Astrocyte (in vitro differentiated cells and primary cell): Measurements from ENCODE around the gene RPA3. TPM values are rescaled to one million over a fixed set of nuclear protein-coding genes. Genes with fewer than 3 reads are reported as not detected.

ENCODE experiments used
- DNase-seq: peaks from one replicate; pipeline ENCODE4 v3.0.0-alpha.2; 2010; ENCODE audit warnings: low read depth
- FAIRE-seq: peaks from 2 replicates; lab custom pipeline; 2011; peaks lifted over from hg19 to GRCh38; lab: Jason Lieb, UNC
- H2AFZ ChIP-seq: 2 replicates; pipeline ENCODE4 v1.6.0; 2012; ENCODE audit warnings: low read depth, low read length, inconsistent platforms
- H3K27ac ChIP-seq: 2 replicates; pipeline ENCODE4 v1.5.1; 2011; ENCODE audit warnings: low read depth, low read length, inconsistent platforms
- H3K27me3 ChIP-seq: 2 replicates; pipeline ENCODE4 v1.6.0; 2011; ENCODE audit warnings: low read length, inconsistent platforms; ENCODE audit not compliant: insufficient read depth
- H3K36me3 ChIP-seq: 2 replicates; pipeline ENCODE4 v1.5.1; 2011; ENCODE audit warnings: low read length, inconsistent platforms; ENCODE audit not compliant: insufficient read depth
- H3K4me1 ChIP-seq: 2 replicates; pipeline ENCODE4 v1.5.1; 2011; ENCODE audit warnings: low read length, inconsistent platforms; ENCODE audit not compliant: insufficient read depth
- H3K4me2 ChIP-seq: 2 replicates; pipeline ENCODE4 v1.6.0; 2012; ENCODE audit warnings: low read length, inconsistent platforms
- H3K4me3 ChIP-seq: 2 replicates; pipeline ENCODE4 v1.5.1; 2011; ENCODE audit warnings: low read depth, mild to moderate bottlenecking, low read length, inconsistent platforms; ENCODE audit not compliant: insufficient read depth
- H3K79me2 ChIP-seq: 2 replicates; pipeline ENCODE4 v1.6.0; 2012; ENCODE audit warnings: mild to moderate bottlenecking, low read length, inconsistent platforms; ENCODE audit not compliant: insufficient read depth
- H3K9ac ChIP-seq: 2 replicates; pipeline ENCODE4 v1.6.0; 2012; ENCODE audit warnings: mild to moderate bottlenecking, low read length, inconsistent platforms
- H3K9me3 ChIP-seq: 2 replicates; pipeline ENCODE4 v1.5.1; 2012; ENCODE audit warnings: low read depth, mild to moderate bottlenecking, low read length, inconsistent platforms; ENCODE audit not compliant: insufficient read depth
- H4K20me1 ChIP-seq: 2 replicates; pipeline ENCODE4 v1.6.0; 2012; ENCODE audit warnings: low read length, inconsistent platforms; ENCODE audit not compliant: insufficient read depth
- H3K27ac Mint-ChIP-seq: one replicate; pipeline ENCODE4 v1.8.0; 2021; ENCODE audit warnings: mild to moderate bottlenecking, mixed read lengths; ENCODE audit not compliant: unreplicated experiment
- H3K27me3 Mint-ChIP-seq: one replicate; pipeline ENCODE4 v1.8.0; 2021; ENCODE audit warnings: low read depth, mixed read lengths; ENCODE audit not compliant: unreplicated experiment
- H3K36me3 Mint-ChIP-seq: one replicate; pipeline ENCODE4 v1.8.0; 2021; ENCODE audit warnings: low read depth, mixed read lengths; ENCODE audit not compliant: unreplicated experiment
- H3K4me1 Mint-ChIP-seq: one replicate; pipeline ENCODE4 v1.8.0; 2021; ENCODE audit warnings: low read depth, mixed read lengths; ENCODE audit not compliant: unreplicated experiment
- H3K4me3 Mint-ChIP-seq: one replicate; pipeline ENCODE4 v1.8.0; 2021; ENCODE audit warnings: mild to moderate bottlenecking, moderate library complexity, mixed read lengths; ENCODE audit not compliant: unreplicated experiment
- H3K9me3 Mint-ChIP-seq: one replicate; pipeline ENCODE4 v1.8.0; 2021; ENCODE audit warnings: mild to moderate bottlenecking, mixed read lengths; ENCODE audit not compliant: unreplicated experiment
- CTCF ChIP-seq: IDR thresholded peaks from 2 replicates; pipeline ENCODE4 v1.5.1; 2011; ENCODE audit warnings: low read depth, mild to moderate bottlenecking, inconsistent platforms, low read length, moderate library complexity; ENCODE audit not compliant: insufficient read depth
- EZH2 ChIP-seq: IDR thresholded peaks from 2 replicates; pipeline ENCODE4 v1.6.1; 2012; ENCODE audit warnings: mild to moderate bottlenecking, low read length, inconsistent platforms; ENCODE audit not compliant: insufficient read depth
- total RNA-seq: library from RNA; stranded (reverse); gene quantifications from 2 replicates; pipeline ENCODE4 v1.2.1, GENCODE V29; 2021

RPA3 gene
- total RNA-seq, 1 donor from 2014 or later = 17.7 TPM

- FAIRE-seq = no peak
- H3K9me3 ChIP-seq = no peaks in the 10 kb centered on the region
- no peak for DNase-seq
- Mint-ChIP-seq H3K4me1 (no peaks in the 10 kb centered on the region), H3K27me3 (no peaks in the 10 kb centered on the region), H3K4me3 (no peak overlapping the region), H3K36me3 (peaks cover 2% of the 10 kb centered on the region), H3K9me3 (peaks cover 7% of the 10 kb centered on the region), H3K27ac (no peak overlapping the region)
- no peaks in the 10 kb centered on the region for H3K36me3 ChIP-seq
- peaks cover 10% of the 10 kb centered on the region for H4K20me1 ChIP-seq
- H2AFZ ChIP-seq = no peak overlapping the region
- H3K4me1 ChIP-seq = no peaks in the 10 kb centered on the region
- H3K79me2 ChIP-seq = peaks cover 3% of the 10 kb centered on the region
- no peak overlapping the region for H3K27ac ChIP-seq
- no peak overlapping the region for H3K4me3 ChIP-seq
- H3K27me3 ChIP-seq = no peaks in the 10 kb centered on the region
- H3K9ac ChIP-seq = no peak overlapping the region
- no peak for TF ChIP-seq EZH2
- TF ChIP-seq CTCF = no peak
- H3K4me2 ChIP-seq = no peak overlapping the region
Measured at GRCh38 chr7:7652798-7653540, 65.4 kb downstream of the RPA3 start.

GRCh38 chr7:7651479-7651878 lies 66.9 kb downstream of the RPA3 start:
- Histone ChIP-seq H3K4me1 (no peaks in the 10 kb centered on the region), H3K4me3 (no peak overlapping the region), H3K9me3 (no peaks in the 10 kb centered on the region), H2AFZ (no peak overlapping the region), H4K20me1 (peaks cover 14% of the 10 kb centered on the region), H3K4me2 (no peak overlapping the region), H3K36me3 (no peaks in the 10 kb centered on the region), H3K79me2 (peaks cover 3% of the 10 kb centered on the region), H3K27me3 (no peaks in the 10 kb centered on the region), H3K9ac (no peak overlapping the region), H3K27ac (no peak overlapping the region)
- no peaks in the 10 kb centered on the region for H3K27me3 Mint-ChIP-seq
- H3K4me1 Mint-ChIP-seq = no peaks in the 10 kb centered on the region
- FAIRE-seq (no peak), DNase-seq (no peak)
- H3K27ac Mint-ChIP-seq = no peak overlapping the region
- no peaks in the 10 kb centered on the region for H3K36me3 Mint-ChIP-seq
- H3K9me3 Mint-ChIP-seq = peaks cover 3% of the 10 kb centered on the region
- TF ChIP-seq CTCF (no peak), EZH2 (no peak)
- H3K4me3 Mint-ChIP-seq = no peak overlapping the region

GRCh38 chr7:7650682-7651206 lies 67.7 kb downstream of the RPA3 start:
- no peak overlapping the region for H3K27ac ChIP-seq
- Mint-ChIP-seq H3K4me1 (no peaks in the 10 kb centered on the region), H3K27me3 (no peaks in the 10 kb centered on the region), H3K9me3 (peaks cover 4% of the 10 kb centered on the region), H3K27ac (no peak overlapping the region), H3K4me3 (no peak overlapping the region), H3K36me3 (no peaks in the 10 kb centered on the region)
- no peak for DNase-seq
- FAIRE-seq = no peak
- H3K36me3 ChIP-seq = no peaks in the 10 kb centered on the region
- no peak overlapping the region for H2AFZ ChIP-seq
- TF ChIP-seq CTCF (no peak), EZH2 (no peak)
- no peak overlapping the region for H3K4me3 ChIP-seq
- no peak overlapping the region for H3K9ac ChIP-seq
- H3K9me3 ChIP-seq = no peaks in the 10 kb centered on the region
- no peak overlapping the region for H3K4me2 ChIP-seq
- H3K4me1 ChIP-seq = no peaks in the 10 kb centered on the region
- no peaks in the 10 kb centered on the region for H3K27me3 ChIP-seq
- H4K20me1 ChIP-seq = peaks cover 14% of the 10 kb centered on the region
- H3K79me2 ChIP-seq = peaks cover 3% of the 10 kb centered on the region
